Loucy (cell line): ENCODE data around the gene HECTD1.
"Not testable (repeated sequence)": the region's sequence is repeated elsewhere in the genome, so short reads cannot be mapped to it uniquely, and the experiment has no call there.

Experiments used
- CTCF ChIP-seq: fragments of 200-600 bp; sonication (generic); conservative IDR thresholded peaks from 2 replicates; pipeline ENCODE4 v1.5.1; 2014; ENCODE audit warnings: mild to moderate bottlenecking, antibody characterized with exemption, low read length
- EZH2phosphoT487 ChIP-seq: fragments of 200-600 bp; IDR thresholded peaks from 2 replicates; pipeline ENCODE4 v1.6.1; 2018; ENCODE audit warnings: antibody characterized with exemption, mild to moderate bottlenecking, moderate library complexity, borderline replicate concordance

- not testable (repeated sequence) for TF ChIP-seq CTCF, EZH2phosphoT487
These were observed 48.3 kb upstream of the HECTD1 start for GRCh38 chr14:31255918-31256317.
